Parathyroid adenoma (tissue), 2 donors: ENCODE data around the gene C2CD4C.
"Not testable (repeated sequence)": the region's sequence is repeated elsewhere in the genome, so short reads cannot be mapped to it uniquely, and the experiment has no call there.

Experiments
- H2AFZ ChIP-seq: fragments of 300-600 bp; sonication (generic); one replicate; pipeline ENCODE4 v1.7.0; 2017; ENCODE audit warnings: antibody characterized with exemption, mild to moderate bottlenecking
- H3K27ac ChIP-seq: fragments of 300-600 bp; sonication (generic); one replicate; pipeline ENCODE4 v1.7.0; 2017
- H3K27me3 ChIP-seq: fragments of 300-600 bp; sonication (generic); one replicate; pipeline ENCODE4 v1.7.0; 2017; ENCODE audit warnings: low read length; ENCODE audit not compliant: control insufficient read depth, insufficient read depth
- H3K36me3 ChIP-seq: fragments of 300-600 bp; sonication (generic); one replicate; pipeline ENCODE4 v1.7.0; 2017; ENCODE audit warnings: low read length; ENCODE audit not compliant: control insufficient read depth, insufficient read depth
- H3K4me1 ChIP-seq: fragments of 300-600 bp; sonication (generic); one replicate; pipeline ENCODE4 v1.7.0; 2017; ENCODE audit warnings: control low read depth
- H3K4me2 ChIP-seq: fragments of 300-600 bp; sonication (generic); one replicate; pipeline ENCODE4 v1.7.0; 2017; ENCODE audit warnings: low read length
- H3K4me3 ChIP-seq: fragments of 300-600 bp; sonication (generic); one replicate; pipeline ENCODE4 v1.7.0; 2017; ENCODE audit warnings: low read depth, low read length
- H3K79me2 ChIP-seq: fragments of 300-600 bp; sonication (generic); one replicate; pipeline ENCODE4 v1.7.0; 2017; ENCODE audit warnings: control low read depth
- H3K9ac ChIP-seq: fragments of 300-600 bp; sonication (generic); one replicate; pipeline ENCODE4 v1.7.0; 2017; ENCODE audit warnings: mild to moderate bottlenecking
- H3K9me3 ChIP-seq: fragments of 300-600 bp; sonication (generic); one replicate; pipeline ENCODE4 v1.7.0; 2017; ENCODE audit warnings: low read length; ENCODE audit not compliant: control insufficient read depth
- CTCF ChIP-seq: fragments of 300-600 bp; sonication (generic); IDR thresholded peaks from one replicate; pipeline ENCODE4 v1.7.0; 2017; ENCODE audit warnings: antibody characterized with exemption, mild to moderate bottlenecking
- donor health status: primary hyperparathyroidism.

The C2CD4C gene

GRCh38 chr19:398719-399118, 10.2 kb downstream of the C2CD4C start:
- no peaks in the 10 kb centered on the region for H3K27me3 ChIP-seq
- no peaks in the 10 kb centered on the region for H3K79me2 ChIP-seq
- H3K9ac ChIP-seq, result no peak overlapping the region
- H3K4me3 ChIP-seq, result no peak overlapping the region
- H3K27ac ChIP-seq, result no peak overlapping the region
- no peak for TF ChIP-seq CTCF
- H3K4me1 ChIP-seq, result no peaks in the 10 kb centered on the region
- no peak overlapping the region for H3K4me2 ChIP-seq
- no peaks in the 10 kb centered on the region for H3K9me3 ChIP-seq
- no peak overlapping the region for H2AFZ ChIP-seq
- no peaks in the 10 kb centered on the region for H3K36me3 ChIP-seq

DNA sequence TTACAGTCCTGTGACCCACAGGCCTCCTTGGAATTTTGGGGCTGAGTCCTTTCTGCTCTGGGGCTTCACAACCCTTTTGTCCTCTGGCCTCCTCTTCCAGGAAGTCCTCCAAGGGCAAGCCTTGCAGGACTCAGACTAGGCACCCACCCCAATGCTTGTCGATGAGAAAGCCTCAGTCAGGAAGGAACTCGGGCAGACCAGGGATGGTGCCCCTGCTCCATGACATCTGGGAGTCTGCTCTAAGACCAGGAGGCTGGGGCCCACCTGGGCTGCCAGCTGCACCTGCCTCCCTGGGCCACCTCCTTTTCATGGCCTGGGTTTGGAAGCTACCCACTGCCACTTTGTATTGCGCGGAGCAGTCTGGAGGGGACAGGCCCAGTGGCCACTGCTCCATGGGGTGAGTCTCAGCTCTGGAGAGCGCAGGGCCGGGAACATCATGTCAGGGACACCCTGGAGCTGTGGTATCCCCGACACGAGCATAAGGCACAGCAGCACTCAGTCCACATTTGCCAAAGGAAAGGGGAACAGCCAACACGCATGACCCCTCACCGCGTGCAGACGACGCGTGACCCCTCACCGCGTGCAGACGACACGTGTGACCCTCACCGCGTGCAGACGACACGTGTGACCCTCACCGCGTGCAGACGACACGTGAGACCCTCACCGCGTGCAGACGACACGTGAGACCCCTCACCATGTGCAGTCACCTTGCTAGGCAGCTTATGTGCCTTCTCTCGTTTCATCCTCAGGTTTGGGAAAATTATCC, 10.8 kb downstream of the C2CD4C start:
- TF ChIP-seq CTCF, result no peak
- no peak overlapping the region for H3K27ac ChIP-seq

GRCh38 chr19:397321-397720, 11.6 kb downstream of the C2CD4C start:
- Histone ChIP-seq H3K36me3 (no peaks in the 10 kb centered on the region), H3K4me1 (no peaks in the 10 kb centered on the region), H3K27me3 (no peaks in the 10 kb centered on the region), H3K9ac (no peak overlapping the region), H3K4me3 (no peak overlapping the region), H3K27ac (no peak overlapping the region), H3K4me2 (no peak overlapping the region), H2AFZ (no peak overlapping the region), H3K79me2 (no peaks in the 10 kb centered on the region), H3K9me3 (no peaks in the 10 kb centered on the region)
- no peak for TF ChIP-seq CTCF

More for the DNA sequence above, 10.8 kb downstream of the C2CD4C start:
- no peak overlapping the region for H3K4me3 ChIP-seq
- H3K79me2 ChIP-seq, result no peaks in the 10 kb centered on the region
- no peaks in the 10 kb centered on the region for H3K9me3 ChIP-seq
- H3K4me1 ChIP-seq, result no peaks in the 10 kb centered on the region
- no peak overlapping the region for H2AFZ ChIP-seq
- no peaks in the 10 kb centered on the region for H3K27me3 ChIP-seq
- no peak overlapping the region for H3K4me2 ChIP-seq
- no peaks in the 10 kb centered on the region for H3K36me3 ChIP-seq
- no peak overlapping the region for H3K9ac ChIP-seq

DNA sequence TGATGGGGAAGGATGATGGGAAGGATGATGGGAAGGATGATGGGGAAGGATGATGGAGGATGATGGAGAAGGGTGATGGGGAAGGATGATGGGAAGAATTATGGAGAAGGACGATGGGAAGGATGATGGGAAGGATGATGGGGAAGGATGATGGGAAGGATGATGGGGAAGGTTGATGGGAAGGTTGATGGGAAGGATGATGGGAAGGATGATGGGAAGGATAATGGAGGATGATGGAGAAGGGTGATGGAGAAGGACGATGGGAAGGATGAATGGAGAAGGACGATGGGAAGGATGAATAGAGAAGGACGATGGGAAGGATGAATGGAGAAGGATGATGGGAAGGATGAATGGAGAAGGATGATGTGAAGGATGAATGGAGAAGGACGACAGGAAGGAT, 13.5 kb downstream of the C2CD4C start:
- Histone ChIP-seq H3K4me3 (no peak overlapping the region), H2AFZ (no peak overlapping the region), H3K79me2 (no peaks in the 10 kb centered on the region), H3K9me3 (no peaks in the 10 kb centered on the region), H3K4me1 (no peaks in the 10 kb centered on the region), H3K36me3 (no peaks in the 10 kb centered on the region), H3K27ac (no peak overlapping the region), H3K9ac (no peak overlapping the region), H3K4me2 (no peak overlapping the region), H3K27me3 (no peaks in the 10 kb centered on the region)
- no peak for TF ChIP-seq CTCF

- H3K4me3 ChIP-seq, H3K36me3 ChIP-seq, H3K4me2 ChIP-seq, H3K27ac ChIP-seq, H3K27me3 ChIP-seq, H3K9ac ChIP-seq, H3K79me2 ChIP-seq, H2AFZ ChIP-seq, H3K4me1 ChIP-seq, H3K9me3 ChIP-seq: not testable (repeated sequence)
Measured at GRCh38 chr19:394857-395256, 14.1 kb downstream of the C2CD4C start.

DNA sequence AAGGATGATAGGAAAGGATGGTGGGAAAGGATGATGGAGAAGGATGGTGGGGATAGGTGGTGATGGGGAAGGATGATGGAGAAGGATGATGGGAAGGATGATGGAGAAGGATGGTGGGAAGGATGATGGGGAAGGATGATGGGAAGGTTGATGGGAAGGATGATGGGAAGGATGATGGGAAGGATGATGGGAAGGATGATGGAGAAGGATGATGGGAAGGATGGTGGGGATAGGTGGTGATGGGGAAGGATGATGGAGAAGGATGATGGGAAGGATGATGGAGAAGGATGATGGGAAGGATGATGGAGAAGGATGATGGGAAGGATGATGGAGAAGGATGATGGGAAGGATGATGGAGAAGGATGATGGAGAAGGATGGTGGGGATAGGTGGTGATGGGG, 15.4 kb downstream of the C2CD4C start:
- not testable (repeated sequence) for H3K79me2 ChIP-seq, H3K27me3 ChIP-seq, H3K4me1 ChIP-seq, H2AFZ ChIP-seq, H3K9ac ChIP-seq, H3K27ac ChIP-seq, H3K9me3 ChIP-seq, H3K4me2 ChIP-seq, H3K4me3 ChIP-seq, H3K36me3 ChIP-seq
